NCI-H1105 treated with DMSO at 0.1 percent for 48 hours (cell line): ENCODE measurements around the gene MAN2B2.

ENCODE experiments used
- DNase-seq: peaks from one replicate; lab custom pipeline; 2025; lab: John Stamatoyannopoulos, UW

The MAN2B2 gene

DNA sequence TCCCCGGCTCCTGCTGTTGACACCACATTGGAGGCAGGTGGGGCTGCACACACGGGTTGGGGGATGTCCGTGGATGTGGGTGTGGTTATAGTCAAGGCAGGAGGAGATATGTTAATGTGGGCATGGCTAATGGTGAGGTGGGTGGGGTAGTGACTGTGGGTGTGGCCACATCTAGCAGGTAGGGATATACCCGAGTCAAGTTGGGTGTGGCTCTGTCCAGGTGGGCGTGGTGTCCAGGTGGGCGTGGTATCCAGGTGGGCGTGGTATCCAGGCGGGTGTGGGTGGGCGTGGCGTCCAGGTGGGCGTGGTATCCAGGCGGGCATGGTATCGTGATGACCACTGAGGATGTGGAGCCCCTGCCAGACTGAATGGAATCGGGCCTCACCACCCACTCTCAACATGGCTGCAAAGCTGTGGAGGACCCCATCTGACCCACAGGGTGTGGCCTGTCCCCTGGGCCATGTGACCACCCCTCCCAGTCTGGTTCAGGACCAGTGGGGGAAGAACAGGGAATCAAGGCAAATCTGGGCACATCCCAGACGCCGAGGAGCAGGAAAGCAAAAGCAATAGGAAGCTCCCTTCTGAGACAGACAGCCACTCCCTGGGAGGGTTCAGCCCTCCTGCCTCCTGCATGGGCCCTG is 21.0 kb downstream of the MAN2B2 start:
- DNase-seq: no peak

DNA sequence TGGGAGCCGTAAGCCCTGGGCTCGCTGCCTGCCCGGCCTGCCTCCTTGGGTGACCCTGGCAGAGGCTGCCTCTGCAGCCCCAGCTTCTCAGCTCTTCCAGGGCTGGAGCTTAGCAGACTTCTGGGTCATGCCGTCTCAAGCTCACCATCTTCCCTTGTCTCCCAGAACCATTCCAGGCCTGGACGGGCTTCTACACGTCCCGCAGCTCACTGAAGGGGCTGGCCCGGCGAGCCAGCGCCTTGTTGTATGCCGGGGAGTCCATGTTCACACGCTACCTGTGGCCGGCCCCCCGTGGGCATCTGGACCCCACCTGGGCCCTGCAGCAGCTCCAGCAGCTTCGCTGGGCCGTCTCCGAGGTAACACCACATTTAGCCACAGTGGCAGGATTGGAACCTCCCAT is 22.0 kb downstream of the MAN2B2 start:
- DNase-seq: no peak

DNA sequence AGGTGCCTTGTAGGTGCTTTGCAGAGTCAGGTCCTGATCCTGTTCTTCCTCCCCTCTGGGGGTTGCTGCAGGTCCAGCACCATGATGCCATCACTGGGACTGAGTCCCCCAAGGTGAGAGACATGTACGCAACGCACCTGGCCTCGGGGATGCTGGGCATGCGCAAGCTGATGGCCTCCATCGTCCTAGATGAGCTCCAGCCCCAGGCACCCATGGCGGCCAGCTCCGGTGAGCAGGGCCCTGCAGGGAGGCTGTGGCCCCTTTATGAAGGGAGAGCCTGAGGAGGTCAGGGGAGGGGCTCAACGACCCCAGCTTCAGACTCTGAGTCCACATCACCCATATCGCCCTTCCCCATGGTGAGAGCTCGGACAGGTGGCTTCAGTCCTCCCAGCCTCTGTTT is 23.1 kb downstream of the MAN2B2 start:
- DNase-seq: no peak

DNA sequence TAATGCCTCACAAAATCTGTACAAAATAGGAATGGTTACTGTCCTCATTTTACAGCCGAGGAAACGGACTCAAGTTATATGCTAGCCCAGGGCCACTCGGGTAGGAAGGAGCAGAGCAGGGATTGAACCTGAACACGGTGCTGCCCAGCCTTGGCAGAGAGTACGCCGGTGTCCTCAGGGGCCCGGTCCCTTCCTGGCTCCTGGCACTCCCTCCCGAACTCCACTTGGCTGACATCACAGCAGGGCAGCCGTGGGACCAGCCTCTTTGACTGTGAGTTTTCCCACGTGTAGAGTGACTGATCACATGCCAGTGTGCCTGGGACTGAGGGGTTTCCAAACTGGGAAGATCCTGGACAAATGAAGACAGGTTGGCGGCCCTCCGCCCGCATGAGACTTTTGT is 23.7 kb downstream of the MAN2B2 start:
- no peak for DNase-seq

DNA sequence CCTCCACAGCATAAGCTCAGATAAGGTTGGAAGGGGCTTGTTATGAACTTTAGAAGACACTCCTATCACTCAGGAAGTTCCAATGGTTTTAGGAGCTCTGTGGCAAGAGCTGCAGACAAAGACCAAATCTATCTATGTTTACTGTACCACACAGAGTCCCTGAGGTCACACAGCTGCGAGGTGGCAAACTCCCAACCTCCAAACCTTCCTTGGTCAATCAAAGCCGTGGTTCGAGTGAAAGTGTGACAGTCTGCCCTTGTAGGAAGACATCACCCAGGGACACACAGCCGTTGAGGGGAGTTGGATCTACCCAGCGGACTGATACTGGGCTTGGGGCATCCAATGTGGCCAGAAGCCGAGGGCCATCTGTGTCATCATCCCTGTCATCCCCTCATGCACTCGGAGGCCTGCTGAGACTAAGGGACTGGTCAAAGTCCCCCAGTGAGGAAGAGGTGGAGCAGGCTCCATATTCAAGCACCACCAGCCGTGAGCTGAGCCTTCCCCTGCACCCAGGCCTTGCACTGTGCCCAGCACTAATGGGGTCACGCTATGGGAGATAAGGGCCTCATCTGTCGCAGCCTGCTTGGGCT is 26.8 kb downstream of the MAN2B2 start:
- DNase-seq: no peak

DNA sequence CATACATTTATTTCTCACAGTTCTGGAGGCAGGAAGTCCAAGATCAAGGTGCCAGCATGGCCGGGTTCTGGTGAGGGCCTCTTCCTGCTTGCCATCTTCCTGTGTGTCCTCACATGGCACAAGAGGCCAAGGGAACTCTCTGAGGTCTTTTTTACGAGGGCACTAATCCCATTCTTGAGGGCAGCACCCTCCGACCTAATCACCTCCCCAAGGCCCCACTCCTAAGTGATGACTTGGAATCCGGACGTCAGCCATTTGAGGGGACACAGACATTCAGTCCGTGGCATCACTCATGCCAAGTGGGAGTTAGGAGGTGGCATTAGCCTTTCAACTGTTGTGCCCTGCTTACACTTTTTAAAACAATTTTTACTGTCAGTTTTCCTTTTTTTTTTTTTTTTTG is 27.3 kb downstream of the MAN2B2 start:
- no peak for DNase-seq

DNA sequence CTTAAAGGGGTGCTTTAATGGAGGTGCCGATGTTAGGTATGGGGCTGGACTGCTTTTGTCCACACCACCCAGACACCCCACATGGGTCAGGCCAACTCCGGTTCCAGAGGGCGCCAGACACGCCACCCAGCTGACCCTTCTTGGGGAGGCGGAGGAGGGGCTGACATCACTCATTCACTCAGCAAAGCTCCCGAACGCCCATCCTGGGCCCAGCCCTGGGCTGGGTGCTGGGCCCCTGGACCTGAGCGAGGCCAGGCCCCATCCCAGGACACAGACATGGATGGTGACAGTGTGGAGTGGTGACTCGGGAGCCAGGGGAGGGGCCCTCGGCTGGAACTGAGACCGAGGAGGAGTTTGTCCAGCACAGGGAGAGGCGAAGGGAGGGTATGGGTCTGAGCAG is 28.1 kb downstream of the MAN2B2 start:
- DNase-seq: no peak

DNA sequence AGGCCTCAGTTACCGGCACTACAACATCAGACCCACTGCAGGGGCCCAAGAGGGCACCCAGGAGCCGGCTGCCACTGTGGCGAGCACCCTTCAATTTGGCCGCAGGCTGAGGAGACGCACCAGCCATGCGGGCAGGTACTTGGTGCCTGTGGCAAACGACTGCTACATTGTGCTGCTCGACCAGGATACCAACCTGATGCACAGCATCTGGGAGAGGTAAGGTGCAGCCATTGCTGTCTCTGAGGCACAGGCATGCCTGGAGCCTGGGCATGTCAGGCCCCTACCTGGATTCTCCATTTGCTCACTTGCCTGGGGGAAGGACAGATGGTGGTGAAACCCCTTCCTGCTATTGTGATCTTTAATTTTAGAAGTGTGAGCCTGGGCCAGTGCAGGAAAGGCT is 30.1 kb downstream of the MAN2B2 start:
- no peak for DNase-seq

DNA sequence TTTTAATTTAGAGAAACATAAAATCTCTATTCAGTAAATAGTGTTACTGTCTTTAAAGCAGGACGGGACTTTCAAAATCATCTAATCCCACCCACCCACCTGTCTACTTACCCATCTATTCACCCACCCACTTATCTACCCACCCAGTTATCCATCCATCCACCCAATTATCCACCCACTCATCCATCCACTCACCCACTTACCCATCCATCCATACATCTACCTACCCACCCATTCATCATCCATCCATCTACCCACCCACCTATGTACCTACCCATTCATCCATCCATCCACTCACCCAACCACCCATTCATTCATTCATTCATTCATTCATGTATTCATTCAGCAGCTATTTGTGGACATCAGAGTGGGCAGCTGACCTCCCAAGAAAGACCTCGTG is 30.6 kb downstream of the MAN2B2 start:
- no peak for DNase-seq

DNA sequence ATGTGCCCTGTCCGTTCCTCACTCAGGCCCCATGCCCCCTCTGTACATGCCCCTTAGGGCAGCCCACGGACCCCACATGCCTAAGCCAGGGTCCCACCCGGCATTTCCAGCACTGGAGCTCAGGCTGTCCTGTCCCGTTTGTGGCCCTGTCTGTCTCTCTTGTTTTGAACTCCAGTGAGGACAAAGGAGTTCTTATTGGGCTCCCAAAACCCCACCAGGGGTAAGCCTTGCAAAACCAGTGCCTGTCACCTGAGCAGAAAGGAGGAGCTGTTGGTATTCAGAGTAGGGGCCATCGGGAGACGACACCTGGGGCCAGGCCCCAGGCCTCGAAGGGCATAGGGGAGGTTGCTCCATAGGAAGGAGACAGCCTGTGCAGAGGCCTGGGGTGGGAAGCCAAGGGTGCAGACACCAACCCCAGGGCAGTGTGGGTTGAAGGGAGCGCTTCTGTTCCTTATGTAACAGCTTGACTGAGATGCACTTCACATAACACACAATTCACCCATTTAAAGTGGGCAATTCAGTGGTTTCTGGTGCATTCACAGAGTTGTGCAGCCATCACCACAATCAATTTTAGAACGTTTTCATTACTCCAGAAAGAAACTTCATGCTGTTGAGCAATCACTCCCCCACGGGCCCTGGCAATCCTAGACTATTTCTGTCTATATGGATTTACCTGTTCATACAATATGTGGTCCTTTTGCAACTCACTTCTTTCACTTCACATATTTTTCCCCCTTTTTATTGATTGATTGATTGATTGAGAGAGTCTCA is 31.7 kb downstream of the MAN2B2 start:
- DNase-seq: no peak

DNA sequence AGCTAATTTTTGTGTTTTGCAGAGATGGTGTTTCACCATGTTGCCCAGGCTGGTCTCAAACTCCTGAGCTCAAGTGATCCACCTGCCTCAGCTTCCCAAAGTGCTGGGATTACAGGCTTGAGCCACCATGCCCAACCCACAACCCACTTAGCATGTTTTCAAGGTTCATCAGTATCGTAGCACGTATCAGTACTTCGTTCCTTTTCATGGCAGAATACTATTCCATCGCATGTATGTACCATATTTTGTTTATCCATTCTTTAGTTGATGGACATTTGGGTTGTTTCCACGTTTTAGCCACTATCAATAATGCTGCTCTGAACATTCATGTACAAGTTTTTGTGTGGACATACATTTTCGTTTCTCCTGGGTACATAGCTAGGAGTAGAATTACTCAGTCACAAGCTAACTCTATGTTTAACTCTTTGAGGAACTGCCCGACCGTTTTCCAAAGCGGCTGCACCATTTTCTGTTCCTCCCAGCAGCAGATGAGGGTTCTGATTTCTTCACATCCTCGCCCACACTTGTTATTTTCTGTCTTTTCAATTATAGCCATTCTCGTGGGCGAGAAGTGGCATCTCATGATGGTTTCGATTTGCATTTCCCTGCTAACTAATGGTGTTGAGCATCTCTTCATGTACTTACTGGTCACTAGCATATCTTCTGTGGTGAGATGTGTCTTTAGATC is 32.5 kb downstream of the MAN2B2 start:
- DNase-seq: no peak

DNA sequence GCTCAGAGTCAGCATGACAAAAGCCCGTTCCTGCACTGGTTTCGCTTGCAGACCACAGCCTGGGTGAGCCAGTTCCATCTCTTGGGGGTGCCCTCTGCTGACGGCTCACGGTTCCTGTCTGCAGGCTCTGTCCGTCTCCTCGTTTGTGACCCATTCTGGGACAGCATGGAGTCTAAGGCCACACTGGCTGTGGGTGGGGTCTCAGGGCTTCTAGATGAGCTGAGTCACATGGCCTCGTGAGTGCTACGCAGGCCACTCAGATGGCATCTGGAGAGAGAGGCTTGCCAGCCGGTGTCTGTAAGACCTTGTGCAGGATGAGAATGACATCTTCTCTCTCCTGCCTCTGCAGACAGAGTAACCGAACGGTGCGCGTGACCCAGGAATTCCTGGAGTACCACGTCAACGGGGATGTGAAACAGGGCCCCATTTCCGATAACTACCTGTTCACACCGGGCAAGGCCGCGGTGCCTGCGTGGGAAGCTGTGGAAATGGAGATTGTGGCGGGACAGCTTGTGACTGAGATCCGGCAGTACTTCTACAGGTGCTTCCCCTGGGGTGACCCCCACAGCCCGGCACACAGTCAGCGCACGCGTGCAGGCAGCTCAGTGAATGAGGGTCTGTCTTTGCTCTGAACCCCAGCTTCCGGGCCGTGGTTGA is 33.9 kb downstream of the MAN2B2 start:
- DNase-seq: no peak

DNA sequence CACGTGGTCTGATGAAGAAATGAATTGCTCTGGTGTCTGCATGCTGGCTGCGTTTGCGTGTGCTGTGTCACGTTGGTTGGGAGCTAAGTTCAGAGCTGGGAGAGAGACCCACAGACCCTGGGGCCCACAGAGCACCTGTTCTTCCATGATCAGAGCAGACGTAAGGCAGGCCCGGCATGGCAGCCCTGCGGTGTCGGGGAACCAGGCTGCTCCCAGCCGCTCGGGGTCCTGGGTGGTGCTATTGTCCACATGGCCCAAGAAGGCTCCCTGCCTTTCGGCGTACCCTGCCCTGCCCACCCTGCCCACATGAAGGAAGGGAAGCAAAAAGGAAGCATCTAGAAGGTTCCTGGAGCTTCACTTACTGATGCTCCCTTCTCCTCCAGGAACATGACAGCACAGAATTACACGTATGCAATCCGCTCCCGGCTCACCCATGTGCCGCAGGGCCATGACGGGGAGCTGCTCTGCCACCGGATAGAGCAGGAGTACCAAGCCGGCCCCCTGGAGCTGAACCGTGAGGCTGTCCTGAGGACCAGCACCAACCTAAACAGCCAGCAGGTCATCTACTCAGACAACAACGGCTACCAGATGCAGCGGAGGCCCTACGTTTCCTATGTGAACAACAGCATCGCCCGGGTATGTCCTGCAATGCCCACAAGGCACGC is 34.6 kb downstream of the MAN2B2 start:
- DNase-seq: no peak

DNA sequence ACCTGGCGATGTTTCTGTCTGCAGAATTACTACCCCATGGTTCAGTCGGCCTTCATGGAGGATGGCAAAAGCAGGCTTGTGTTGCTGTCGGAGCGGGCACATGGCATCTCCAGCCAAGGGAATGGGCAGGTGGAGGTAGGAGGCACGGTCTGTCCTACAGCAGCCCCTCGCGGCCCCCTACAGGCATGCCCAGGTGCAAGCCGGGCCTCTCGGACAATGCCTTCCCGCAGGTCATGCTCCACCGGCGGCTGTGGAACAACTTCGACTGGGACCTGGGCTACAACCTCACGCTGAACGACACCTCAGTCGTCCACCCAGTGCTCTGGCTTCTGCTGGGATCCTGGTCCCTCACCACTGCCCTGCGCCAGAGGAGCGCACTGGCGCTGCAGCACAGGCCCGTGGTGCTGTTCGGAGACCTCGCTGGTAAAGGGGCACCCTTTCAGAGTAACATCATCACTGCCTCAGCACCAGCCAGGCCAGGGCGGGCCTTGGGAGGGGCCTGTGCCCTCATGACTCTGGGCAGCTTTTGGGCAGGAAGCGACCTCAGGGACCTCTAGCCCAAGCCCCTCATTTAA is 36.0 kb downstream of the MAN2B2 start:
- no peak for DNase-seq

DNA sequence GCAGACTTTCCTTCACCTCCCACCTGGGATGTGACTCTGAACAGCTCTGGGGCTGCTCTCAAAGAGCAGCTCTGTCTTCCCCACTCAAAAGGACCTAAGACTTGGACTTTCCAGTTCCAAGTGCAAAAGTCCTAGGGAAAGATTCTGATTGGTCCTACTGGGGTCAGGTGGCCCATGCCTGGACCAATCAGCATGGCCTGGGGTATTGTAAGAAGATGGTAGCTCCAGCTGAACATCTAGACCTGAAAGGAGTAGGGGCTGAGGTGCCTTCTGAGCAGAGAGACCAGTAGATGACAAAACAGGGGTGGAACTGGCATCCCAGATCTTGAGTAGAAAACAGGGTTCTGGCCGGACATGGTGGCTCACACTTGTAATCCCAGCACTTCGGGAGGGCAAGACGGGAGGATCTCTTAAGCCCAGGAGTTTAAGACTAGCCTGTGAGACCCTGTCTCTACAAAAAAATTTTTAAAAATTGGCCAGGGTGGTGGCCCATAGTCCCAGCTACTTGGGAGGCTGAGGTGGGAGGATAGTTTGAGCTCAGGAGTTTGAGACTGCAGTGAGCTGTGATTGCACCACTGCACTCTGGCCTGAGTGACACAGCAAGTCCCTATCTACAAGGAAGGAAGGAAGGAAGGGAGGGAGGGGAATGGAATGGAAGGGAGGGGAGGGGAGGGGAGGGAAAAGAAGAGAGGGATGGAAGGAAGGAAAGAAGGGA is 38.1 kb downstream of the MAN2B2 start:
- no peak for DNase-seq

DNA sequence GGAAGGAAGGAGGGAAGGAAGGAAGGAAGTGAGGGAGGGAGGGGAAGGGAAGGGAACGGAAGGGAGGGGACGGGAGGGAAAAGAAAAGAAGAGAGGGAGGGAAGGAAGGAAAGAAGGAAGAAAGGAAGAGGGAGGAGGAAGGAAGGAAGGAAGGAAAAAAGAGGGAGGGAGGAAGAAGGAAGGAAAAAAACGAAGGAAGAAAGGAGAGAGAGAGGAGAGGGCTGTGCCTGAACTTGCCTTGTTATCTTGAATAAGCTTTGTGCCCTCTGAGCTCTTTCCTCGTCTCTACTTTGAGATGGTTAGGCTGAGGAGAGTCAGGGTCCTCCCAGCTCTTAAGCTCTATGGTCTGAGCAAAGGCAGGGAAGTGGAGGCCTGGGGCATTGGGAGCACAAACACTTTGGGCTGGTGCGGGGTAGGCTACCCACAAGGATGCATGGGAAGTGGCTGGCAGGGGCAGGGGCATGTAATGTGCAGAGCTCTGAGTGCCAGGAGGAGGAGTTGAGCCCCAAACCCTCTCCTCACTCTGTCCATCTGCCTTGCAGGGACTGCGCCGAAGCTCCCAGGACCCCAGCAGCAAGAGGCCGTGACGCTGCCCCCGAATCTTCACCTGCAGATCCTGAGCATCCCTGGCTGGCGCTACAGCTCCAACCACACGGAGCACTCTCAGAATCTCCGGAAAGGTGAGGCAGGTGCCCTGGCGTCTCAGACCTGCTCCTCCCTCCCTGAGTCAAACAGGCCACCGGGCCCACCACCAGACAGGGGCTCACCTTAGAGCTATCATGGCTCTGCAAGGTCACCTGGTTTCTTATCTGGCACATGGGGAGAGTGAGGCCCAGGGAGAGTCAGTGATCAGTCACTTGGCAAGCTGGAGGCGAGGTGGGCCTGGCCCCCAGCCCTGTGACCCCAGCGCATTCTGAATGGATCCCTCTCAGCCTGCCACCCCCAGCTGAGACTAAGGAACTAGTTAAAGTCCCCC is 39.0 kb downstream of the MAN2B2 start:
- no peak for DNase-seq

DNA sequence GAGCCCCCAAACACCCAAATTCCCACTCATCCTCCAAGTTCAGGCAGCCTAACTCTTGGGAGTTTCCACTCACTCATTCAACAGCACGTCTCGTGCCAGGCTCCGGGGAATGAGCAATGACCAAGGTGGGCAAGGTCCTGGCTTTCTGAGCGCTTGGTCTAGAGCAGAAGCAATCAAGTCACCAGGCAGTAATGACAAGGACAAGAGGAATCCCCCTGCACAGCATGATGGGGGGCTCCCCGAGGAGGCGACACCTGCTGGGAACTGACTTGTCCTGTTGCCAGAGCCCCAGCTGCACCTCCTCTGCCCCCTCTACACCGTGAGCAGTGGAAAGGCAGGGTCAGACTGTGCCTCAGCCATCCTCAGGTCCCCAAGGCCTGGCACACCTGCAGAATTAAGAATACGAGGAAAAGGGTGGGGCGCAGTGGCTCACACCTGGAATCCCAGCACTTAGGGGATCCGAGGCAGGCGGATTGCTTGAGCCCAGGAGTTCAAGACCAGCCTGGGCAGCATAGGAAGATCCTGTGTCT is 39.8 kb downstream of the MAN2B2 start:
- DNase-seq: no peak

DNA sequence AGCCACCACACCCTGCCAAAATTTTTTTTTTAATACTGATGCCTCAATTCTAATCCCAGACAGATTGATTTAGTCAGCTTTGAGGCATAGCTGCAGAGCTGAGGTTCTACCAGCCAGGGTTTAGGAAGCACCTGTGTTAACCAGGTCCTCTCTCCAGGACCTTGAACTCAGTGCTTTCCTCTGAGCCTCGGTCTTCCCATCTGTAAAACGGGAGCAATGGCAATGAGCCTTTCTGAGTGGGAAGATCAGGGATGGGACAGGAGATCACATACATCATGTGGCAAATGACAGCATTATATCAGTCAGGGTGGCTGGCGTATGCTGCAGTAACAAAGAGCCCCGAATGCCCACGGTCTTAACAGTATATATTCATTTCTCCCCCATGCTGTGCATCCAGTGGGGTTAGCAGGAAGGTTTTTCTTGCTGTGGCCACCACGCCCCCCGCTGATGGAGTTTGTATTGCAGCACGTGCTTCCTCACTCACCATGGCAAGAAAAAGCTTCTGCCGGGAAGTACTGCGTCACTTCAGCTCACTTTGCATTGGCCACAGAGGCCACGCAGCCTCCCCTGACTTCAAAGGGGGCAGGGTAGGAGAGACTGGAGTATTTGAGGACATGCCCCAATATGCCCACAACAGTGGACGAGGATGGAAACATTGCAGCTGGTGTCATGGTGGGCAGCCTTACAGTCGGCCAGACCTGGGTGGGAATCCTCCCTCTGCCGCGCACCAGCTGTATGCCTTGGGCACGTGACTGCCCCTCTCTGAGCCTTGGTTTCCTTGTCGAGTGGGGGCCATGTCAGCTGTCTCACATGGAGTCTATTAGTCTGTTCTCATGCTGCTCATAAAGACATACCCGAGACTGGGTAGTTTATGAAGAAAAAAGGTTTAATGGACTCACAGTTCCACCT is 41.4 kb downstream of the MAN2B2 start:
- no peak for DNase-seq
